ENCODE data around the gene TUBGCP6.

The TUBGCP6 gene

GRCh38 chr22:50182176-50183081, 62.4 kb downstream of the TUBGCP6 start:
- no peak for DNase-seq (ENCODE audit: low read depth)

GRCh38 chr22:50180727-50181521, 63.9 kb downstream of the TUBGCP6 start:
- no peak for DNase-seq (ENCODE audit: low read depth)

- no peak for DNase-seq (ENCODE audit: low read depth)
Observed at GRCh38 chr22:50179937-50180726, 64.7 kb downstream of the TUBGCP6 start.

- DNase-seq (ENCODE audit: low read depth) = no peak
Observed at GRCh38 chr22:50178871-50179869, 65.7 kb downstream of the TUBGCP6 start.

- no peak for DNase-seq (ENCODE audit: low read depth)
Observed at GRCh38 chr22:50178471-50178864, 66.4 kb downstream of the TUBGCP6 start.

GRCh38 chr22:50177537-50178470, 67.0 kb downstream of the TUBGCP6 start:
- DNase-seq (ENCODE audit: low read depth) = no peak

- DNase-seq (ENCODE audit: low read depth) = no peak
Observed at GRCh38 chr22:50176850-50177536, 67.8 kb downstream of the TUBGCP6 start.

GRCh38 chr22:50175921-50176849, 68.6 kb downstream of the TUBGCP6 start:
- DNase-seq (ENCODE audit: low read depth) = no peak

- no peak for DNase-seq (ENCODE audit: low read depth)
Observed at GRCh38 chr22:50175191-50175461, 69.7 kb downstream of the TUBGCP6 start.

GRCh38 chr22:50174382-50175190, 70.2 kb downstream of the TUBGCP6 start:
- DNase-seq (ENCODE audit: low read depth) = no peak

GRCh38 chr22:50173983-50174355, 70.9 kb downstream of the TUBGCP6 start:
- DNase-seq (ENCODE audit: low read depth) = no peak

- DNase-seq (ENCODE audit: low read depth) = no peak
Observed at GRCh38 chr22:50173311-50173982, 71.4 kb downstream of the TUBGCP6 start.

- DNase-seq (ENCODE audit: low read depth) = no peak
Observed at GRCh38 chr22:50171965-50172421, 72.8 kb downstream of the TUBGCP6 start.

- no peak for DNase-seq (ENCODE audit: low read depth)
Observed at GRCh38 chr22:50171319-50171964, 73.4 kb downstream of the TUBGCP6 start.

GRCh38 chr22:50170453-50171318, 74.1 kb downstream of the TUBGCP6 start, which contains the start of gene PANX2:
Gene PANX2 (plus strand): TSS chr22:50170731. CDS start chr22:50170731, 0 bp downstream.
- no peak for DNase-seq (ENCODE audit: low read depth)

All from stimulated activated CD8-positive, alpha-beta memory T cell treated with anti-CD3 and anti-CD28 coated beads, Interleukin-4, amount 100 ng/mL, for 24 hours (primary cell).